NK-92 treated with Interleukin-12 subunit alpha and Interleukin-12 subunit beta, amount 100 ng/mL, for 24 hours (cell line): ENCODE data around the gene PSTPIP2.
"Not testable (repeated sequence)": the region's sequence is repeated elsewhere in the genome, so short reads cannot be mapped to it uniquely, and the experiment has no call there.

Experiments
- DNase-seq: peaks from one replicate; lab custom pipeline; 2025; lab: John Stamatoyannopoulos, UW

PSTPIP2 gene

DNA sequence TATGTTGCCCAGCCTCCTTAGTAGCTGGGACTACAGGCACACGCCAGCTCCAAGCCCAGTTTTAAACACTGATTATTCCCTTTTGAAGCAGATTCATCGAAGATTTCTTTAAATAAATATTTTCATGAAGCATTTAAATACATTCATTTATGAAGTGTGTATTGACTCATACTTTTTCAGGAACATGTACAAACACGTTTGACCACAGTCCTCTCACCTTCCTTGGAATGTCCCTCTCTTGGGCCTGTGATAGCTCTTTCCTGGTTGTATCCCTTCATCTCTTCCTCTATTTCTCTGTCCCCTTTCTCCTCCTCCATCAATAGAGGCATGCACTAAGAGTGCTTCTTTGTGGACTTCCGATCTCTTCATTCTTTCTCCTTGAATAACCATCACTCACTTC, 2.5 kb downstream of the PSTPIP2 start:
- no peak for DNase-seq

DNA sequence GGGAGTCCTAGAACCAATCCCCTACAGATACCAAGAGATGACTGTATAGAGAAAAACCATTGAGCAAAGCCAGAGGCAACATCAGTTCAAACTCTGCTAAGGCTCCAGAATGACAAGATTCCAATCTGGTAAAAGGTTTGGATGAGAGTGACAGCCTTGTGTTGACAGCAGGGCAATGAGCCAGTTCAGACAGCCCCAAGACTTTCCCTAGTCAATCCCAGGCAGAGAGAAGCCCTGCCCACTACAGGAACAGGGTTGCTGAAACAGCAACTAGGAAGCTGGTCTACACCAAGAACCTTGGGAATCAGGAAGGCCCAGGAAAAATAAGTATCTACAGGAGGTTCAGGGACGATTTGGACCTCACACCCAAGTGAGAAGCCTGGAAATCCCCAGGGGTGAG, 3.3 kb downstream of the PSTPIP2 start:
- DNase-seq, result no peak

DNA sequence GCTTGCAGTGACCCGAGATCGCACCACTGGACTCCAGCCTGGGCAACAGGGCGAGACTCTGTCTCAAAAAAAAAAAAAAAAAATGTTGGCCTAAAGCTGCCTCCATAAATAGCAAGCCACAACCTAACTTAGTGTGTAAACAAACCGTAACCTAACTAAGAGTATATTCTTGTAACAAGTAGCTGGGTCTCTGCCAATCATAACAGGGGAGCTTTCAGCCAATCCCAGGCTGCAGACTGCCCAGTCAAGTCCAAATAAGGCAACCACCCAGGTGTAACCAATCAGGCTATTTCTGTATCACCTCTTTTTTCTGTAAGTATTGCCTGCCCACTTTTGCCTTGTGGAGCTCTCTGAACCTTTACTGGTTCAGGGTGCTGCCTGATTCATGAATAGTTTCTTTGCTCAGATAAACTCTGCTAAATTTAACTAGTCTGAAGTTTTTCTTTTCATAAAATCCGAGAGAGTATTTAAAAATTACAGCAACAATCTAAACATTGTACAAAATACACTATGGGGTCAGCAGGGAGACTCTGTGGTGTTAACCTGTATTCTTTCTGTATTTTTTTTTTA, 4.5 kb downstream of the PSTPIP2 start:
- no peak for DNase-seq

DNA sequence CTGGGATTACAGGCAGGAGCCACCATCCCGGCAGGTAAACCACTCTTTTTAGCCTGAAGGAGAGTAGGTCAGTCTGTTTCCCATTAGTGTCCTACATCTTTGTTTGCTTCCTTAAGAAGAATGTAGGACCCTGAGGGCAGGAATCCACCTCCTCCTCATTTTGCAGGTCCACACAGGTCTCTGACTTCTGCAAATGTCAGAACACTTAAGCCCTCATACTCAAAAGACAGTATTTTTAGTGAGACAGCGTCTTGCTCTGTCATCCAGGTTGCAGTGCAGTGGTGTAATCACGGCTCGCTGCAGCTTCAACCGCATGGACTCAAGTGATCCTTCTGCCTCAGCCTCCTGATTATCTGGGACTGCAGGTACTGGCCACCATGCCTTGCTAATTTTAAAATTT, 9.3 kb downstream of the PSTPIP2 start:
- DNase-seq, result no peak

DNA sequence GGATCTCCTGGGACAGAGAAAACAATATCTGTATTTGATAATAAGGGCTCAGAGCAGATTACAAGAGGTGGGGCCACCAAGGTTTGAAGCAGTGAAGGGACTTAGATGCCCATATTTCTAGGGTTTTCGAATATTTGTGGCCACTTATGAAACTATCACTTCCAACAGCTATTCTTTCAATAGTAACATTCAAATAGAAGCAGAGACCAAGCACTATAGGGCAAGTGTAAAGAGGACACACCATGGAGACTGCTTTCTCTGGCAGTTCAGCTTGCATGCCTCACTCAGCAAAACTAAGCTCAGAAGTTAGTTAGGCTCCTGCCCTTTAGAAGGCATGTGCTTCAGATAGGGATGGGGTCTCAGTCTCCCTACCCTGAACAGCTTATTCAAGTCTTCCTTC, 10.3 kb downstream of the PSTPIP2 start:
- no peak for DNase-seq

DNA sequence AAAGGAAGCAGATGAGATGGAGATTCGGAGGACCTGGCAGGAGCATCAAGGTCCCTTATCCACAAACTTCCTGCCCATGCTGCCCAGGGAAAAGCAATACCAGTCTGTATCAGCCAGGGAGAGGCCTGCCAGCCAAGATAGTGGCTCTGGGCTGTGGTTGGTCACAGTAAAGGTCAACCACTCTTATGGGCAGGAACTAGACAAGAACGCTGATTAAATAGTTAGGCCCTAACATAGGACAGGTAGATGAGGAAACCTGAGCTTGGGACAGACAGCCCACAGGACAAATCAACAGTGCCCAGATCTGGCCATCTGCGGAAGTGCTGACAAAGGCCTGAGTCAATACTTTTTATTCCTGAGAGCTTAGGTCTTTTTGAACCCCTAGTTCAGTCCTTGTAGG, 10.7 kb downstream of the PSTPIP2 start:
- DNase-seq, result no peak

DNA sequence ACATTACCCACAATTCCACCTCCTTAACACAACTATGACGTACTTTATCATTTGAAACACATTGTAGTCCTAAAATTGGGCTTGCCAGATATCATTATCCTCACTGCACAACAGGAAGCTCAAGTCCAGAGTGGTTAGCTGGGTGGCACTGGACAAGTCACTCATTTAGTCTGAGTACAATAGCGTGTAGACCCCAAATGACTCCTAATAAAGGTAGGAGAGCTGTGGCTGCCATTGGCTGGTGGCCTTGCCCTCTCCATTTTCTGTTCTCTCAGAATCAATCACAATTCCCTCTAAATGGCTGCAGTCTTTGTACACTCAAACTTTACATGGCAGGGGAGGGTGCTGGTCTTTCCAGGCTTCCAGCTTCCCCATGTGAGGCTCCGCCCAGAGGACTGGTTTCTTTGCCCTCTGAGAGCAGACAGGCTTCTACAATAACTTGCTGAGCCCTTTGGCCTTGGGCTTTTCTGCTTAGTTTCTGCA, 11.7 kb downstream of the PSTPIP2 start:
- DNase-seq, result no peak

DNA sequence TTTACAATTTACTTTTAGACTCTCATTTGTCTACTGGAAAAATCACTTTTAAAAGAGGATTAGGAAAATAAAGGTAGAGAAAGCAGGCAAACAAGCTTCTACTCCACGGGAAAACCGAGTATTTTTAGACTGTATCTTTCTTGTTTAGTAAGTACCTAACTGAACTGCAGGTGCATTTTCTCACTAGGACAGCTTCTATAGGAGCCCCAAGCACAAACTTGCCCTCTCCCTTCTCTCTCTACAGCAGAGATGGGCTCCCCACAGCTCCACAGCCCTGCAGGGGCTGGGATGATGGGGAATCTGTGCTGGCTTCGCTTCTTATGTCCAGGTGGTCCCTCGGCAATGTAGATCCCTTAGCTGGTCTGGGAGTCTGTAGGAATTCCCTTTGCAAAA, 16.2 kb downstream of the PSTPIP2 start:
- DNase-seq, result no peak

DNA sequence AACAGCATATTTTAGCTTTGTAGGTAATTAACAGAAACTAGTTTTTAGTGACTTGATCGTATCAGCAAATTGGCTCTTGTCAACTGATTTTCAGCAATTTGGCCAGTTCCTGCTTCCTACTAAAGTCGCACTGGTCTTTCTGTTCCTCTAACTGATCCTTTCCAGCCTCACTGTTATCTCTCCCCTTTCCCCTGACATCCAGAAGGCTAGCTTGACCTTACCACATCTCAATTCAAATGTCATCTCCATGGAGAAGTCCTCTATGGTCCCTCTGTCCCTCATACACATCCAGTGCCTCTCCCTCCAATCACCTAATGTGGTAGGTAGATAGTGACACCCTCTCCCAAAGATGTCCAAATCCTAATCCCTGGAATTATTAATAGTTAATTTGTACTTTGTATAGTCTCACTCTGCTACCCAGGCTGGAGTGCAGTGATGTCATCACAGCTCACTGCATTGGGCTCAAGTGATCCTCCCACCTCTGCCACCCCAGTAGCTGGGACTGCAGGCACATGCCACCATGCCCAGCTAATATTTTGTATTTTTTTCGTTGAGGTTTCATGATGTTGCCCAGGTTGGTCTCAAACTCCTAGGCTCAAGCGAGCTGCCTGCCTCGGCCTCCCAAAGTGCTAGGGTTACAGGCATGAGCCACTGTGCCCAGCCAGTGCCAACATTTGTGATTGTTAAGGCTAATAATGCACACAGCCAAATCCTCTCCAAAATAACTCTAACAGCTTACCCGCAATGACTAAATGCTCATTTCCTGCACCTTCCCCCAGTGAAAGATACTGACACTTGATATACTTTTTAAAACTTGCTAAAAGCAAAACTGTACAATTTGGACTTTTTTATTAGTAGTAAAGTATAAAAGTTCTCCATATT, 16.9 kb downstream of the PSTPIP2 start:
- peak; percentile 36 for DNase-seq

DNA sequence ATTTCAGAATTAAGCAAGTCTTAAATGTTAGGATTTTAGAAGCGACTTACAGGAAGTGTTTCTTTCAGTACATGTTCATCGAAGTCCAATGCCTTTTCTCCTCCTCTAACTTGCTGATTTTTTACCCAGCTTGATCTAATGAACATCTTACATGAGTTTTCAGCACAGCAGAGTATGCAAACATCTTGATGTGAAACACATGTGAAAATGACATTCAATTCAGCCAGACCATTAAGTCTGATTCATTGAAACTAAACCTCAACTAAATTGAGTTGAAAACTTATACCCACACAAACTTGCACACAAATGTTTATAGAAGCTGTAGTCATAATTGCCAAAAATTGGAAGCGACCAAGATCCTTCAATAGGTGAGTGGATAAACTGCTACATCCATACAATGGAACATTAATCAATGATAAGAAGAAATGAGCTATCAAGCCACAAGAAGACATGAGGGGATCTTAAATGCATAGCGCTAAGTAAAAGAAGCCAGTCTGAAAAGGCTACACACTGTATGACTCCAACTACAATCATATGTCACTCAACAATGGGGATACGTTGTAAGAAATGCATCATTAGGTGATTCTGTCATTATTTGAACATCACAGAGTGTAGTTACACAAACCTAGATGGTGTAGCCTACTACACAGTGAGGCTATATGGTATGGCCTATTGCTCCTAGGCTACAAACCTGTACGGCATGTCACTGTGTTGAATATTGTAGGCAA, 18.5 kb downstream of the PSTPIP2 start:
- no peak for DNase-seq

DNA sequence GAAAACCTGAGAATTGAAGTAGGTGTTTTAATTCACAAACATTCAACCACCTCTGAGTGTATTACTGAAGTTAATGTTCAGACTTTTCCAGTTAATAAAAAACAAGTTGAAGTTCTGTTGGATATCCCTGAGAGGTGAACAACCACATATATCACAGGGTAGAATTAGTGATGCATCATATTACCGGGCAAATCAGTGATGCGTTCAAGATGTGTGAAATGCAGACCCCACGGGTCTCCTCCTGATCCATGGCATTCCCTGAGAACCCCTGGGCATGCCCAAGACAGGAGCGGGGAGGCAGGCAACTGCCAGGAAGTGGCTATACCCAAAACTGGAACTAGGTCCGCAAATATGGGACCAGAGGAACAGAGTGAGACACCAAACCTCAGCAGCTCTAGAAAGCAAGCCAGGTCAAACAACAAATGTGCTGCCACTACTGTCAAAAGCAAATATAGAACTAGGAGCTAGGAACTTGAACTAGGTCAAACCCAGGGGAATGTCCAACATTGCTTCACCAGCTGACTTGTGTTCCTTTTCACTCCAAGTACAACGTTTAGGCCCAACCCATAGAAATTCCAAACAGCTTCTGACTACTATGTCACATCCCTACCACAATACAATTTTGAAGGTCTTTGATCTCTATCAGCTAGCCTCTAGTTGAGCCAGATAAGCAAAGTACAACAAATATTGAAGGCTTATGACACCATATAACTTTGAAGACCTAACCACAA, 20.2 kb downstream of the PSTPIP2 start:
- no peak for DNase-seq

DNA sequence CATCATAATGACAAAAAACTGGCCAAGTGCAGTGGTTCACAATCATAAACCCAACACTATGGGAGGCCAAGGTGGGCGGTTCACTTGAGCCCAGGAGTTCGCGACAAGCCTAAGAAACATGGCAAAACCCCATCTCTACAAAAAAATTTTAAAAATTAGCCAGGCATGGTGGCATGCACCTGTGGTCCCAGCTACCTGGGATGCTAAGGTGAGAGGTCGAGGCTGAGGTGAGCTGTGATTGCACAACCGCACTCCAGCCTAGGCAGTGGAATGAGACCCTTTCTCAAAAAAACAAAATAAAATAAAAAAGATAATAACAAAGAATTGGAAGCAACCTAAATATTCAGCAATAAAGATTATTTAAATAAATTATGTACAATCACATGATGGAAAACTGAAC, 21.8 kb downstream of the PSTPIP2 start:
- no peak for DNase-seq

DNA sequence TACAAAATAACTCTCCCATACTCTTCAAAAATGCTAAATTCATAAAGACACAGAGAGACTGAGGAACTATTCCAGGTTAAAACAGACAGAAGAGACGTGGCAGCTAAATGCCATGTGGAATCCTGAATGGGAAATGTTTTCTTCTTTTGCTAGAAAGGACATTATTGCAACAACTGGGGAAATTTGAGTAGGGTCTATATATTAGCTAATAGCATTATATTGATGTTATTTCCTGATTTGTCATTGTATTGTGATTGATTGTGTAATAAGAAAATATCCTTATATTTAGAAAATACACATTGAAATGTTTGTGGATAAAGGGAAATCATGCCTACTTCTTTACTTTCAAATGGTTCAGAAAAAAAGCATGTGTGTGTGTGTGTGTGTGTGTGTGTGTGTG, 23.4 kb downstream of the PSTPIP2 start:
- no peak for DNase-seq

DNA sequence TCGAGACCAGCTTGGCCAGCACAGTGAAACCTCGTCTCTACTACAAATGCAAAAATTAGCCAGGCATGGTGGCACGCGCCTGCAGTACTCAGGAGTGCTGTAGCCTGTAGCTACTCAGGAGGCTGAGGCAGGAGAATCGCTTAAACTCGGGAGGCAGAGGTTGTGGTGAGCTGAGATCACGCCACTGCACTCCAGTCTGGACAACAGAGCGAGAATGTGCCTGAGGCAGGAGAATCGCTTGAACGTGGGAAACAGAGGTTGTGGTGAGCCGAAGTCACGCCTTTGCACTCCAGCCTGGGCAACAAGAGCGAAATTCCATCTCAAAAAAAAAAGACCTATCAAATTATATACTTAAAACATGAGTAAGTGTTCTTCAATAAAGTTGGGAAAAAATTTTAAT, 24.7 kb downstream of the PSTPIP2 start:
- DNase-seq, result not testable (repeated sequence)

DNA sequence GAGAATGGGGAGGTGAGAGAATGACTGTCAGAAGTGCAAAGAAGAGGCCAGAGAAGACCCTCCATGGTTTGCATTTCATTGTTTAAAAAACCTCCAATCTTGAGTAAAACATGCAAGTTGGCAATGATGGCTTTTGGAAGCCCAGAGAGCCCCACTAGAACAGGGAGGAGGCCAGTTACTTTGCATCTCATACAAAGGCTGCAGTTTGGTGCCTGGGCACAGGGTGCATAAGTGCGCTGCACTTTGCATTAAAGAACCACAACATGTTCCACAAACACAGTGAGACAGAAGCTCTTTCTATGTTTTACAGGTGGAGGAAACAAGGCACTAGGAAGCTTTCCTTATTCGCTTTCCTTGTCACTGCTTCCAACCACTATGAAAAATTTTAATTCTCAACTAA, 25.4 kb downstream of the PSTPIP2 start:
- no peak for DNase-seq

DNA sequence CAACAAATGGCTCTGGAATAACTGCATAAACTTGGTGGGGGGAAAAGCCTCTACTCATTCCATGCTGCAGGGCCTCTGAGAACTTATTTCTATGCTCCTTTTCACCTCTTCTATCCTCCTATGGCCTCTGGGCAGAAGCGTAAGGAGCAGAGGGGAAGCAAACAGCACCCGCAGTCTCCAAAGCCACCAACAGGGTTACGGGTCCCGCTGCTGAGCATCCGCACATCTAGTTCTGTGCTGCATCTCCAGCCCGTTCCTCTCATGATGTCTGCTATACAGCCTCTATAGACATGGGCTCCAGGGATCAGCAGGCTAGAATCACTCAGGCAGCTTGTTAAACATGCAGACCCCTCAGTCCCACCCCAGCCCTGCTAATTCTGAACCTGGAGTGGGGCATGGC, 25.9 kb downstream of the PSTPIP2 start:
- no peak for DNase-seq

DNA sequence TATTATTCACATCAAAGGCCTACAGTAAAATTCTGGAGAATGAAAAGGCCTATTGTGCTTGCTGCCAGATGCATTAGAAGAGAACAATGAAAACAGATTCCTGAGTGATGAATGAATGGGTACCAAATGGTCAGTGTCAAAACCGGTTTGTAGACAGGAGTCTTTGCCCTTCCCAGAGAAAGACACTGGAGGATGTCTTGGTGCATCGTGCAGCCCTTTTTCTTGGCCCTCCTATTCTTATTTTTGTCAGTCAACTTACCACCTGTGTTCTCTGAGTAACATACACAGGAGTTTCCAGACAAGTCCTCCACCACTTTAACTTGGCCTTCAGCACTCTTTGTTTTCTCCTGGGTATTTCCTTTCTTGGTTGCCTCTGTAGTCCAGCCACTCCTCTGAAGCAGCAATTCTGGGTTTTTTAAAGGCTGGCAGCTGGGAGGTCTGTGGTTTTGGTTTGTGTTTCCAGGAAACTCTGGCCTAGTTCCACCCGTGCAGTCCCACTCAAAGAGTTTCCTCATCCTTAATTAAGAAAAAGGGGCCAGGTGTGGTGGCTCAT, 29.4 kb downstream of the PSTPIP2 start:
- DNase-seq, result no peak

DNA sequence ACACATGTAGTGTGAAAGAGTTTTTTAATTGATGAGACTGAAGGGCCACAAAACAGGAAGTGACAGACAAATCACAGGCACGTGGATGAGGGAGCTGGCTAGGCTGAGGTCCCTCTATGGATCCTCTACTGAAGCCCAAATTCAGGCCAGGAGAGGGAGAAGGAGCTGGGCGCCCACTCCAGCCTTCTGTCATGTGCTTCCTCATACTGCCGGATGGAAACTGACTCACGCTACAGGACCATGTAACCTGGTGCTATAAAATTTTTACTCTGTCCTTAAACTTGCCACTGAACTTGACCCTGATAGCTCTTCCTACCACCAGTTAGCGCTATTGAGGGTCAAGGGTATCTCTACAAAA, 31.3 kb downstream of the PSTPIP2 start:
- no peak for DNase-seq

DNA sequence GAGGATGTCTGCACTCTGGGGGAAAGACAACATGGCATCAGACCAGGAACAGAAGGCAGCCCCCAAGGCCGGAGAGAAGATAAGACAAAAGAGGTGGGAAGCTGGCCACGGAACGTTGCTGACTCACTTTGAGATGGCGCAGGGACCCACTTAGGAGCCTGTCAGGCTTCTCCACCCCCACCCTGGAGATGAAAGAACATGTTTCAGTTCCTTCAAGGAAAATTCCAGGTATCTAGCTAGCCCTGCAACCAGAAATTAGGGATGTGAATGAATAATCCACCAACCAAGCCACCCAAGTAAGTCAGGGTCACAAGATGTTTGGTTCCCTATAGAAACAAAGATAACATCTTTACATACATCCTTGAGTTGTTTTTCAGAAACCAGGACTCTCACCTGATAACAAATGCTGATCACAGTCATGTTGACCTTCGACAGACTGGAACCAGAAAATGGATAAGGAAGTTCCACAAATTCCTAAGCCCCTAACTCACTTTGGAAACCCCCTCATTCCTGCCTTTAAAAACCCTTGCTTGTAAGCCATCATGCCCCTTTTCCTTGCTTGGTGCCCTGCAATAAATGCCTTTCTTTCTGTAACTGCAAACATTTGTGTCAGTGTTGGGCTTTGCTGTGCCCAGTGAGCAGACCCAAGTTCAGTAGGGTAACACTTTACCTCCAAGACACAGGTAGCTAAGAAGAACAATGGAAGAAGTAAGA, 31.9 kb downstream of the PSTPIP2 start:
- DNase-seq, result no peak

DNA sequence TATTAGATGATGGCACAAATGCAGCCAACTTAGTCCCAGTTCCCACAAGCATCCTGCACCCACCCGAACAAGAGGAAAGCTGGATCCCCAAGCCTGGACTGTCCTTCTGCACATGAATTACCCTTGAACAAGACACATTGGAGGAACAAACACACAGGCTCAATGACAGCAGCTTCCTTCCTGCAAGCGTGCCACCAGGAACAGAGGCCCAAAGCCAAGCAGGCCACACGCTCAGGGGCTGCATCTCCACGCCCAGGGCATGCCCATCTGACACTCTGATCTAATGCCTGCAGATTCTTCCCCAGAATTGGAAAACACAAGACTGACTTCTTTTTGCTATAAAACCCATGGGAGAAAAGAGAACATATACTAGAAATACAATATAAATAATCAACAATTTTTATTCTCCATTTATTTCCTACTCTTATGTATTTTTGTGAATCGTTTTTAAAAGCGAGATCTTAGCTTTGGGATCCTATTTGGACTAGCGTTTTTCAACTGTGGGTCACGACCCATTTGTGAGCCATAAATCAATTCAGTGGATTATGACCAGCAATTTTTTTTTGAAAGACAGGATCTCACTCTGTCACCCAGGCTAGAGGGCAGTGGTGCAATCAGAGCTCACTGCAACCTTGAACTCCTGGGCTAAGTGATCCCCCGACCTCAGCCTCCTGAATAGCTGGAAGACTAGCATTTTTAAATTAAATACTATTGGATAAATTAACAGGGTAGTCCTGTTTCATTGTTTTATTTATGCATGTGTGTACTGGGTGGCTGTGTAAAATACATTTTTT, 34.4 kb downstream of the PSTPIP2 start:
- no peak for DNase-seq
